ENCODE measurements around the gene BICRAL.

DNA sequence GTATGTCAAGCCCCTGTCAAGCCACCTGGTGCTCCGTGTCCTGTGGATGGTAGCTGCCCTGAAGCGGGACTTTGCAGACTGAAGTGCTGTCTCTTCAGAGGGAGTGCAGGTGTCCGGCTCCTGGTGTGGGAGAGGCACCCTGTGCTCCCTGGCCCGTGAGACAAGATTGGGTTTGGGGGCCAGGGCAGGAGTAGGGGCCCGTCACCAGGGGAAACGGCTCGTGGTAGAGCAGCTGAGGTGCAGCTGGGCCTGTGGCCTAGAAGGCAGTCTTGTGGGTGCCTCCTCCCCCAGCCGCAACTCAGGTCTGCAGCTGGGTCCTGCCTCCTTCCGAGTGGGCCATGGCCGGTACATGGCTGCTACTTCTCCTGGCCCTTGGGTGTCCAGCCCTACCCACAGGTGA is 133.9 kb downstream of the BICRAL start, which contains the start of gene PTCRA:
- TF ChIP-seq, protein P1, sequence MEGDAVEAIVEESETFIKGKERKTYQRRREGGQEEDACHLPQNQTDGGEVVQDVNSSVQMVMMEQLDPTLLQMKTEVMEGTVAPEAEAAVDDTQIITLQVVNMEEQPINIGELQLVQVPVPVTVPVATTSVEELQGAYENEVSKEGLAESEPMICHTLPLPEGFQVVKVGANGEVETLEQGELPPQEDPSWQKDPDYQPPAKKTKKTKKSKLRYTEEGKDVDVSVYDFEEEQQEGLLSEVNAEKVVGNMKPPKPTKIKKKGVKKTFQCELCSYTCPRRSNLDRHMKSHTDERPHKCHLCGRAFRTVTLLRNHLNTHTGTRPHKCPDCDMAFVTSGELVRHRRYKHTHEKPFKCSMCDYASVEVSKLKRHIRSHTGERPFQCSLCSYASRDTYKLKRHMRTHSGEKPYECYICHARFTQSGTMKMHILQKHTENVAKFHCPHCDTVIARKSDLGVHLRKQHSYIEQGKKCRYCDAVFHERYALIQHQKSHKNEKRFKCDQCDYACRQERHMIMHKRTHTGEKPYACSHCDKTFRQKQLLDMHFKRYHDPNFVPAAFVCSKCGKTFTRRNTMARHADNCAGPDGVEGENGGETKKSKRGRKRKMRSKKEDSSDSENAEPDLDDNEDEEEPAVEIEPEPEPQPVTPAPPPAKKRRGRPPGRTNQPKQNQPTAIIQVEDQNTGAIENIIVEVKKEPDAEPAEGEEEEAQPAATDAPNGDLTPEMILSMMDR (IDR thresholded peaks at IDR 0.05; ENCODE audit: poor library complexity): no peak
- TF ChIP-seq EZH2phosphoT487 (IDR thresholded peaks at IDR 0.05; ENCODE audit: low read depth, severe bottlenecking, unreplicated experiment): no peak
- TF ChIP-seq EZH2 (IDR thresholded peaks at IDR 0.05; ENCODE audit: borderline replicate concordance): no peak
